ENCODE results near the gene FXYD6. TPM values are rescaled to one million over a fixed set of nuclear protein-coding genes. Genes with fewer than 3 reads are reported as not detected.
A peak's percentile ranks its signal among the peaks of the same experiment; 100 is the strongest.

Gene FXYD6
- total RNA-seq, 1 experiment from 2014 or later = 12.2 TPM

- Histone ChIP-seq H3K27ac (ENCODE audit: low read depth, low read length, poor library complexity, severe bottlenecking) (no peak overlapping the region), H3K27me3 (replicated peaks; ENCODE audit: insufficient read depth, low read depth, low read length, poor library complexity) (no peaks in the 10 kb centered on the region), H3K4me3 (ENCODE audit: low read depth, low read length, poor library complexity, severe bottlenecking) (no peak overlapping the region), H3K4me1 (ENCODE audit: insufficient read depth, low read length, poor library complexity, severe bottlenecking) (no peaks in the 10 kb centered on the region), H3K9me3 (ENCODE audit: low read depth, low read length, poor library complexity, severe bottlenecking) (no peaks in the 10 kb centered on the region), H3K36me3 (ENCODE audit: insufficient read depth, low read length, poor library complexity, severe bottlenecking) (no peaks in the 10 kb centered on the region)
- no peak for TF ChIP-seq EZH2 (IDR thresholded peaks at IDR 0.05; ENCODE audit: borderline replicate concordance, low read depth, low read length, poor library complexity, severe bottlenecking)
- TF ChIP-seq CTCF (conservative IDR thresholded peaks at IDR 0.05; ENCODE audit: low read depth, low read length) = peak; percentile 43; the same call in 1 of the 2 replicates
- ChIA-PET POLR2A (ENCODE audit: low non-redundant PET) (no interaction called here), CTCF (interaction anchor here (0.6 to 2.6 kb wide), 2 partner anchors 124 to 231 kb away, joined by 3 to 28 read pairs; no protein-coding TSS in a partner anchor)
- intact Hi-C loops (cut with micrococcal nuclease; ENCODE audit: unreplicated experiment) = no loop called here
- no TSS peak for BruUV-seq (replicated peaks)
- DNase-seq (ENCODE audit: low spot score) = peak; percentile 47
Measured at GRCh38 chr11:117823294-117823945, 53.0 kb downstream of the FXYD6 start.

DNA sequence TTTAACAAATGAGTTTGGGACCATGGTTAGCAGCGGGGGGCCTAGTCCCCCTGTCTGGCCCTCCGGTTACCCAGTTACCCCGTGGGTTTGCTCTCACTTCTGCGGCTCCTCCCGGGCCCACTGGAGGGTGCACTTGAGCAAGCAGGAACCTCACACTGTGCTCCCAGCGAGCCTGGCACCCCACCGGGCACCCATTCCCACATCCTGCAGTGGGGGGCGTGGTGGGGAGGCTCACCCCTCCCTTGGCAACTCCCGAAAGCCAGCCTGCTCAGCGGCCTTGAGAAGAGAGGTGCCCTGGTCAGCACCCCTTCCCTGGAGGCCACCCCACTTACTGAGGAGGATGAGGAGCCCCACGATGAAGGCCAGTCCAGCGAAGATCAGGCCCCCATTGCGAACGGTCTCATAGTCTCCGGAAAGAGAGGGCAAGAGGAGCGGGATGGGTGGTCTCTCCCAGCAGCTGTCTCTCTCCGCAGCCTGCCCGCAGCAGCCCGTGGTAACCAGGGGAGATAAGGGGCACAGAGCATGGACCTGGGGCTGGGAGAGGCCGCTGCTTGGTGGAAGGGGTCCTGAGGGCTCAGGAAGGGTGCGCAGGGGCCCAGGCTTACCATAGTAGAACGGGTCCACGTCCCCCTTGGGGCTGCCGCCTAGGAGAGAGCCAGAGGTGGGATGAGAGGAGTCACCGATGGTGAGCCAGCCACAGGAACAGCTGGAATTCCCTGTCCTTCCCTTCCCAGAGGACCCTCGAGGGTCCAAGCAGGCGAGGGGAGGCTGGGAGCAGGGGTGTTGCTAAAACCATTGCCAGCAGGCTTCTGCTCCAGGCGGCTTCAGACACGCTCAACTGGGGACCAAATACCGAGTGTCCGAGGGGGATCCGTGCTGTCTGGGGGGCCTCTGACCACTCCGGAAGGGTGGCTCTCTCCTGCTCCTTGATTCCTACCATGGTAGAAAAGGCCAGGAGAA, 54.1 kb downstream of the FXYD6 start:
- Histone ChIP-seq H3K4me3 (ENCODE audit: low read depth, low read length, poor library complexity, severe bottlenecking) (no peak overlapping the region), H3K27ac (ENCODE audit: low read depth, low read length, poor library complexity, severe bottlenecking) (no peak overlapping the region), H3K36me3 (ENCODE audit: insufficient read depth, low read length, poor library complexity, severe bottlenecking) (no peaks in the 10 kb centered on the region), H3K27me3 (replicated peaks; ENCODE audit: insufficient read depth, low read depth, low read length, poor library complexity) (no peaks in the 10 kb centered on the region), H3K4me1 (ENCODE audit: insufficient read depth, low read length, poor library complexity, severe bottlenecking) (peaks cover 3% of the 10 kb centered on the region), H3K9me3 (ENCODE audit: low read depth, low read length, poor library complexity, severe bottlenecking) (no peaks in the 10 kb centered on the region)
- no TSS peak for BruUV-seq (replicated peaks)
- TF ChIP-seq EZH2 (IDR thresholded peaks at IDR 0.05; ENCODE audit: borderline replicate concordance, low read depth, low read length, poor library complexity, severe bottlenecking) (no peak), CTCF (conservative IDR thresholded peaks at IDR 0.05; ENCODE audit: low read depth, low read length) (peak; percentile 89)
- DNase-seq (ENCODE audit: low spot score) = peak; percentile 75
- intact Hi-C loops (cut with micrococcal nuclease; ENCODE audit: unreplicated experiment) = loop anchor here (1.0 kb wide), 1 partner anchor 125 kb away; no protein-coding TSS in a partner anchor
- POLR2A ChIA-PET (ENCODE audit: low non-redundant PET) = no interaction called here
- CTCF ChIA-PET = interaction anchor here (0.5 to 2.6 kb wide), 2 partner anchors 114 to 125 kb away, joined by 6 to 28 read pairs; no protein-coding TSS in a partner anchor

DNA sequence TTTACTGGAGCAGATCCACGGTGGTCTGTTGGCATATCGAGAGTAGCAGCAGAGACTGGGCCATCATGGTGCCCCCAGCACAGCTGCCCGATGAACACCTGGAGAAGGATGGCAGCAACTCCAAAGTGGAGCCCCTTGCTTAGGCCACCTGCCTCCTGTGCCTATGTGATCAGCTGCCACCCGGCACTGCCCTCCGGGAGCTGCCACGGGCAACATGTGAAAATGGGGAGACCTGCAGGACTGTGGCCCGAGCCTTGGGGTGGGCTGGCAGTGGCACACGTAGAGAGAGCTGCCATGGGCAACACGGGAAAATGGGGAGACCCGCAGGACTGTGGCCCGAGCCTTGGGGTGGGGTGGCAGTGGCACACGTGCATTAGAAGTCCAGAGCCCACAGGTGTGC, 55.0 kb downstream of the FXYD6 start:
- no peak for TF ChIP-seq EZH2 (IDR thresholded peaks at IDR 0.05; ENCODE audit: borderline replicate concordance, low read depth, low read length, poor library complexity, severe bottlenecking)
- no peak for TF ChIP-seq CTCF (conservative IDR thresholded peaks at IDR 0.05; ENCODE audit: low read depth, low read length)
- POLR2A ChIA-PET (ENCODE audit: low non-redundant PET) = no interaction called here
- Histone ChIP-seq H3K27me3 (replicated peaks; ENCODE audit: insufficient read depth, low read depth, low read length, poor library complexity) (no peaks in the 10 kb centered on the region), H3K36me3 (ENCODE audit: insufficient read depth, low read length, poor library complexity, severe bottlenecking) (no peaks in the 10 kb centered on the region), H3K27ac (ENCODE audit: low read depth, low read length, poor library complexity, severe bottlenecking) (no peak overlapping the region), H3K9me3 (ENCODE audit: low read depth, low read length, poor library complexity, severe bottlenecking) (no peaks in the 10 kb centered on the region), H3K4me3 (ENCODE audit: low read depth, low read length, poor library complexity, severe bottlenecking) (no peak overlapping the region), H3K4me1 (ENCODE audit: insufficient read depth, low read length, poor library complexity, severe bottlenecking) (peaks cover 12% of the 10 kb centered on the region)
- CTCF ChIA-PET = interaction anchor here (0.5 to 1.2 kb wide), 2 partner anchors 115 to 125 kb away, joined by 6 read pairs; no protein-coding TSS in a partner anchor
- no peak for DNase-seq (ENCODE audit: low spot score)
- no TSS peak for BruUV-seq (replicated peaks)
- intact Hi-C loops (cut with micrococcal nuclease; ENCODE audit: unreplicated experiment) = no loop called here

Data from A673 (cell line).